ENCODE data around the gene AHI1.

AHI1 gene

GRCh38 chr6:135520781-135521180 is 23.2 kb upstream of the AHI1 start:
- Histone ChIP-seq H3K27me3 (replicated peaks; ENCODE audit: insufficient read depth, low read length) (no peaks in the 10 kb centered on the region), H3F3A (ENCODE audit: insufficient read depth, low read length) (no peaks in the 10 kb centered on the region), H3K4me3 (ENCODE audit: low read length) (no peak overlapping the region), H3K36me3 (replicated peaks; ENCODE audit: insufficient read depth, low read length) (no peaks in the 10 kb centered on the region), H3K27ac (ENCODE audit: low read length) (no peak overlapping the region), H3K9ac (ENCODE audit: low read length) (no peak overlapping the region), H3K4me1 (ENCODE audit: low read length) (no peaks in the 10 kb centered on the region), H4K20me1 (ENCODE audit: insufficient read depth, low read length) (no peaks in the 10 kb centered on the region), H3K79me2 (ENCODE audit: low read length) (no peaks in the 10 kb centered on the region), H3K9me3 (replicated peaks; ENCODE audit: insufficient read depth, low read length) (no peaks in the 10 kb centered on the region), H2AFZ (ENCODE audit: low read length) (no peak overlapping the region), H3K9me2 (replicated peaks; ENCODE audit: insufficient read depth, low read length) (no peaks in the 10 kb centered on the region), H3K4me2 (ENCODE audit: low read depth, low read length) (no peak overlapping the region)
- no peak for DNase-seq
- no peak for TF ChIP-seq CTCF (IDR thresholded peaks at IDR 0.05; ENCODE audit: low read length)

GRCh38 chr6:135519348-135519747 is 21.8 kb upstream of the AHI1 start:
- H3K9ac ChIP-seq (ENCODE audit: low read length) = no peak overlapping the region
- H3K4me1 ChIP-seq (ENCODE audit: low read length) = no peaks in the 10 kb centered on the region
- H3K27me3 ChIP-seq (replicated peaks; ENCODE audit: insufficient read depth, low read length) = no peaks in the 10 kb centered on the region
- no peaks in the 10 kb centered on the region for H3K79me2 ChIP-seq (ENCODE audit: low read length)
- H2AFZ ChIP-seq (ENCODE audit: low read length) = no peak overlapping the region
- H3K9me3 ChIP-seq (replicated peaks; ENCODE audit: insufficient read depth, low read length) = no peaks in the 10 kb centered on the region
- H3K4me3 ChIP-seq (ENCODE audit: low read length) = no peak overlapping the region
- H3K9me2 ChIP-seq (replicated peaks; ENCODE audit: insufficient read depth, low read length) = no peaks in the 10 kb centered on the region
- no peaks in the 10 kb centered on the region for H3F3A ChIP-seq (ENCODE audit: insufficient read depth, low read length)
- no peak overlapping the region for H3K4me2 ChIP-seq (ENCODE audit: low read depth, low read length)
- H4K20me1 ChIP-seq (ENCODE audit: insufficient read depth, low read length) = no peaks in the 10 kb centered on the region
- DNase-seq = no peak
- TF ChIP-seq EZH2 (optimal IDR thresholded peaks at IDR 0.05; ENCODE audit: low read depth, low read length) (no peak), EZH2phosphoT487 (IDR thresholded peaks at IDR 0.05; ENCODE audit: low read length) (no peak), CTCF (IDR thresholded peaks at IDR 0.05; ENCODE audit: low read length) (no peak)
- no peak overlapping the region for H3K27ac ChIP-seq (ENCODE audit: low read length)
- H3K36me3 ChIP-seq (replicated peaks; ENCODE audit: insufficient read depth, low read length) = no peaks in the 10 kb centered on the region

GRCh38 chr6:135517527-135517926 is 20.0 kb upstream of the AHI1 start:
- no peaks in the 10 kb centered on the region for H3K36me3 ChIP-seq (replicated peaks; ENCODE audit: insufficient read depth, low read length)
- no peak for DNase-seq
- no peaks in the 10 kb centered on the region for H3F3A ChIP-seq (ENCODE audit: insufficient read depth, low read length)
- H3K9ac ChIP-seq (ENCODE audit: low read length) = no peak overlapping the region
- no peaks in the 10 kb centered on the region for H3K4me1 ChIP-seq (ENCODE audit: low read length)
- no peak overlapping the region for H2AFZ ChIP-seq (ENCODE audit: low read length)
- H4K20me1 ChIP-seq (ENCODE audit: insufficient read depth, low read length) = no peaks in the 10 kb centered on the region
- no peaks in the 10 kb centered on the region for H3K27me3 ChIP-seq (replicated peaks; ENCODE audit: insufficient read depth, low read length)
- no peaks in the 10 kb centered on the region for H3K79me2 ChIP-seq (ENCODE audit: low read length)
- TF ChIP-seq CTCF (IDR thresholded peaks at IDR 0.05; ENCODE audit: low read length) (no peak), EZH2phosphoT487 (IDR thresholded peaks at IDR 0.05; ENCODE audit: low read length) (no peak), EZH2 (optimal IDR thresholded peaks at IDR 0.05; ENCODE audit: low read depth, low read length) (no peak)
- no peak overlapping the region for H3K4me2 ChIP-seq (ENCODE audit: low read depth, low read length)
- H3K27ac ChIP-seq (ENCODE audit: low read length) = no peak overlapping the region
- no peaks in the 10 kb centered on the region for H3K9me3 ChIP-seq (replicated peaks; ENCODE audit: insufficient read depth, low read length)
- H3K4me3 ChIP-seq (ENCODE audit: low read length) = no peak overlapping the region
- H3K9me2 ChIP-seq (replicated peaks; ENCODE audit: insufficient read depth, low read length) = no peaks in the 10 kb centered on the region

- no peaks in the 10 kb centered on the region for H3K36me3 ChIP-seq (replicated peaks; ENCODE audit: insufficient read depth, low read length)
- H3K79me2 ChIP-seq (ENCODE audit: low read length) = no peaks in the 10 kb centered on the region
- H3K27me3 ChIP-seq (replicated peaks; ENCODE audit: insufficient read depth, low read length) = no peaks in the 10 kb centered on the region
- H3K27ac ChIP-seq (ENCODE audit: low read length) = no peak overlapping the region
- H3K4me3 ChIP-seq (ENCODE audit: low read length) = no peak overlapping the region
- no peaks in the 10 kb centered on the region for H3K9me3 ChIP-seq (replicated peaks; ENCODE audit: insufficient read depth, low read length)
- H3K9ac ChIP-seq (ENCODE audit: low read length) = no peak overlapping the region
- H3K4me1 ChIP-seq (ENCODE audit: low read length) = no peaks in the 10 kb centered on the region
- no peak for DNase-seq
- TF ChIP-seq CTCF (IDR thresholded peaks at IDR 0.05; ENCODE audit: low read length) = no peak
- TF ChIP-seq EZH2 (optimal IDR thresholded peaks at IDR 0.05; ENCODE audit: low read depth, low read length) = no peak
- TF ChIP-seq EZH2phosphoT487 (IDR thresholded peaks at IDR 0.05; ENCODE audit: low read length) = no peak
- H2AFZ ChIP-seq (ENCODE audit: low read length) = no peak overlapping the region
- H3K9me2 ChIP-seq (replicated peaks; ENCODE audit: insufficient read depth, low read length) = no peaks in the 10 kb centered on the region
- H3K4me2 ChIP-seq (ENCODE audit: low read depth, low read length) = no peak overlapping the region
- no peaks in the 10 kb centered on the region for H3F3A ChIP-seq (ENCODE audit: insufficient read depth, low read length)
- H4K20me1 ChIP-seq (ENCODE audit: insufficient read depth, low read length) = no peaks in the 10 kb centered on the region
Measured at GRCh38 chr6:135514706-135515105, 17.2 kb upstream of the AHI1 start.
